Measurements from ENCODE around the gene PARD6G. TPM values are rescaled to one million over a fixed set of nuclear protein-coding genes. Genes with fewer than 3 reads are reported as not detected.

PARD6G gene
- total and polyA plus RNA-seq, 2 donors (not counting 1 experiment from before 2014, with no cell fraction given), result 1.0 to 2.1 TPM

- Histone ChIP-seq H3K4me2 (ENCODE audit: extremely low read depth, insufficient read depth, low read length) (no peak overlapping the region), H3K4me3 (replicated peaks in 1 of 4; ENCODE audit: control extremely low read depth in 1 of 4, insufficient read depth in 1 of 4, low read depth in 3 of 4, low read length in 4 of 4) (no peak overlapping the region), H3K4me1 (ENCODE audit: control insufficient read depth, extremely low read depth, insufficient read depth, low read length) (no peaks in the 10 kb centered on the region), H3K27ac (ENCODE audit: insufficient read depth, low read length) (no peak overlapping the region), H3K9ac (ENCODE audit: insufficient read depth, low read length) (no peak overlapping the region), H2AFZ (ENCODE audit: low read length) (no peak overlapping the region), H3K9me3 (ENCODE audit: control insufficient read depth, insufficient read depth, low read depth, low read length) (no peaks in the 10 kb centered on the region), H4K20me1 (ENCODE audit: control insufficient read depth, extremely low read depth, insufficient read depth, low read length) (no peaks in the 10 kb centered on the region), H3K79me2 (ENCODE audit: control insufficient read depth, insufficient read depth, low read length) (no peaks in the 10 kb centered on the region), H3K36me3 (ENCODE audit: control insufficient read depth, insufficient read depth, low read length) (no peaks in the 10 kb centered on the region), H3K27me3 (ENCODE audit: control insufficient read depth, insufficient read depth, low read length) (no peaks in the 10 kb centered on the region)
- TF ChIP-seq EZH2 (IDR thresholded peaks at IDR 0.05; ENCODE audit: low read length, missing control alignments) (no peak), CTCF (conservative IDR thresholded peaks at IDR 0.05 in 1 of 2, IDR thresholded peaks at IDR 0.05 in 1 of 2; ENCODE audit: low read depth in 1 of 2, low read length in 2 of 2) (no peak)
- no peak for DNase-seq (ENCODE audit: low read depth in 2 of 2)
Measured at GRCh38 chr18:80189531-80189865, 57.8 kb downstream of the PARD6G start.

DNA sequence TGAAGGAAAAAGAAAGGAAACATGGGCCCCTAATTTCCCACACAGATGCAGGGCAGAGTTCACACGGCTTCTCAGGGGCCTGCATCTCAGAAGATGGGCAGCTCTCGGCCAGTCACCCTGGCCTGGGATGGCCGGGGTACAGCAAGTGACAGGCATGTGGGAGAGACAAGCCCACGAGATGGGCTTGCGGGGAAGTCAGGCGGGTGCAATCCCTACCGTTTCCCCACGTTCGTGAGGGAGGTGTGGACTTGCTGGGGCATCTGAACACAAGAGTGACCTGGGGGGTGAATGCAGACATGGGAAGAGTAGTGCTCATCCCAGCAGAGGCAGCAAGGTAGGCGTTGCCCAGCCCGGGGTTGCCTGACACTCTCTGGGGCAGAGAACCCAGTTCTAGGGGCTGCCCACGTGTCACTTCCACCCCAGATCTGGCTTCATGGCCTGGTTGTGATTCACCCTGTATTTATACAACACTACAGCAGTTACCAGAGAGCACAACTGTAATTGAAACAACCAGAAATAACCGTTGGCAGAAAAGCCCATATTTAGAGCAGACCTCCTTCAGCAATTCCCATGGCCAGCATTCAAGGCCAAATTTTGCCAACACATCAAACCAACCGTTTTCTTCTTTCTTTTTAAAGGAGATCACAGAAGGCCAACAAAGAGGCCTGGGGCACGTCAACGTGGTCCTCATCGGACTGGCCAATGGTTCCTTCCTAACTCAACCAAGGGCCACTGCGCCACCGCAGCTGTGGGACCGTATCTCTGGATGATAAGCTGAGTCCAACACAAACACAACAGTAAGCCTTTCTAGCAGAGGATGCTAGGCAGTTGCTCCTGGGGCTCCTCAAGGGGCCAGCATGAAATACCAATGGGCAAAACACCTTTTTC lies 58.4 kb downstream of the PARD6G start:
- no peak for TF ChIP-seq CTCF (conservative IDR thresholded peaks at IDR 0.05 in 1 of 2, IDR thresholded peaks at IDR 0.05 in 1 of 2; ENCODE audit: low read depth in 1 of 2, low read length in 2 of 2)
- no peak for TF ChIP-seq EZH2 (IDR thresholded peaks at IDR 0.05; ENCODE audit: low read length, missing control alignments)
- H3K4me3 ChIP-seq (replicated peaks in 1 of 4; ENCODE audit: control extremely low read depth in 1 of 4, insufficient read depth in 1 of 4, low read depth in 3 of 4, low read length in 4 of 4), result no peak overlapping the region
- H3K27ac ChIP-seq (ENCODE audit: insufficient read depth, low read length), result no peak overlapping the region
- no peaks in the 10 kb centered on the region for H3K79me2 ChIP-seq (ENCODE audit: control insufficient read depth, insufficient read depth, low read length)
- no peaks in the 10 kb centered on the region for H3K9me3 ChIP-seq (ENCODE audit: control insufficient read depth, insufficient read depth, low read depth, low read length)
- no peaks in the 10 kb centered on the region for H3K4me1 ChIP-seq (ENCODE audit: control insufficient read depth, extremely low read depth, insufficient read depth, low read length)
- DNase-seq (ENCODE audit: low read depth in 2 of 2), result no peak
- H3K27me3 ChIP-seq (ENCODE audit: control insufficient read depth, insufficient read depth, low read length), result no peaks in the 10 kb centered on the region
- H3K36me3 ChIP-seq (ENCODE audit: control insufficient read depth, insufficient read depth, low read length), result no peaks in the 10 kb centered on the region
- H4K20me1 ChIP-seq (ENCODE audit: control insufficient read depth, extremely low read depth, insufficient read depth, low read length), result no peaks in the 10 kb centered on the region
- no peak overlapping the region for H3K4me2 ChIP-seq (ENCODE audit: extremely low read depth, insufficient read depth, low read length)
- no peak overlapping the region for H3K9ac ChIP-seq (ENCODE audit: insufficient read depth, low read length)
- no peak overlapping the region for H2AFZ ChIP-seq (ENCODE audit: low read length)

- Histone ChIP-seq H3K27me3 (ENCODE audit: control insufficient read depth, insufficient read depth, low read length) (no peaks in the 10 kb centered on the region), H3K4me2 (ENCODE audit: extremely low read depth, insufficient read depth, low read length) (no peak overlapping the region), H3K9me3 (ENCODE audit: control insufficient read depth, insufficient read depth, low read depth, low read length) (no peaks in the 10 kb centered on the region), H4K20me1 (ENCODE audit: control insufficient read depth, extremely low read depth, insufficient read depth, low read length) (no peaks in the 10 kb centered on the region), H3K79me2 (ENCODE audit: control insufficient read depth, insufficient read depth, low read length) (no peaks in the 10 kb centered on the region), H3K9ac (ENCODE audit: insufficient read depth, low read length) (no peak overlapping the region), H3K27ac (ENCODE audit: insufficient read depth, low read length) (no peak overlapping the region), H2AFZ (ENCODE audit: low read length) (no peak overlapping the region), H3K4me1 (ENCODE audit: control insufficient read depth, extremely low read depth, insufficient read depth, low read length) (no peaks in the 10 kb centered on the region), H3K4me3 (replicated peaks in 1 of 4; ENCODE audit: control extremely low read depth in 1 of 4, insufficient read depth in 1 of 4, low read depth in 3 of 4, low read length in 4 of 4) (no peak overlapping the region), H3K36me3 (ENCODE audit: control insufficient read depth, insufficient read depth, low read length) (no peaks in the 10 kb centered on the region)
- no peak for TF ChIP-seq CTCF (conservative IDR thresholded peaks at IDR 0.05 in 1 of 2, IDR thresholded peaks at IDR 0.05 in 1 of 2; ENCODE audit: low read depth in 1 of 2, low read length in 2 of 2)
- TF ChIP-seq EZH2 (IDR thresholded peaks at IDR 0.05; ENCODE audit: low read length, missing control alignments), result no peak
- no peak for DNase-seq (ENCODE audit: low read depth in 2 of 2)
Measured at GRCh38 chr18:80187956-80188642, 59.2 kb downstream of the PARD6G start.

All from fibroblast of lung (primary cell).